ENCODE results near the gene PDS5B. TPM values are rescaled to one million over a fixed set of nuclear protein-coding genes. Genes with fewer than 3 reads are reported as not detected.

The PDS5B gene
- total and polyA plus RNA-seq, 10 of the 15 experiments (the other 5 are each of a cell fraction or from before 2014, with no cell fraction given) = 15.4 to 55.3 (median 30.7) TPM

GRCh38 chr13:32674503-32674902, 88.3 kb downstream of the PDS5B start:
- H3K9ac ChIP-seq (ENCODE audit: control insufficient read depth, insufficient read depth, low read length) = no peak overlapping the region
- WGBS (ENCODE audit: insufficient coverage, insufficient replicate concordance, low lambda C conversion rate, missing lambda C conversion rate) = 100% methylated on average over 2 of the region's 2 CpGs
- no peak overlapping the region for H3K27ac ChIP-seq (ENCODE audit: control insufficient read depth, insufficient read depth)
- ChIA-PET SMC1A (ENCODE audit: uncharacterized antibody, unreplicated experiment) (interaction anchor here (0.6 to 1.3 kb wide), 2 partner anchors 10 to 90 kb away, joined by 3 read pairs; no protein-coding TSS in a partner anchor), CTCF (interaction anchor here (0.6 to 1.8 kb wide), 3 partner anchors 10 to 24 kb away, joined by 3 to 9 read pairs (median 3); no protein-coding TSS in a partner anchor), POLR2A (no interaction called here), RAD21 (ENCODE audit: unreplicated experiment) (interaction anchor here (1.0 kb wide), 1 partner anchor 62 kb away, joined by 3 read pairs; no protein-coding TSS in a partner anchor)
- no peaks in the 10 kb centered on the region for H3K27me3 ChIP-seq (replicated peaks in 1 of 2; ENCODE audit: control insufficient read depth in 2 of 2, insufficient read depth in 2 of 2, low read length in 1 of 2)
- H4K20me1 ChIP-seq (ENCODE audit: control insufficient read depth, insufficient read depth) = no peaks in the 10 kb centered on the region
- no TSS peak for BruUV-seq (replicated peaks)
- H3K79me2 ChIP-seq (ENCODE audit: control insufficient read depth, insufficient read depth, low read length) = no peaks in the 10 kb centered on the region
- no peaks in the 10 kb centered on the region for H3K9me3 ChIP-seq (replicated peaks; ENCODE audit: control insufficient read depth, insufficient read depth, low read length)
- H3K4me2 ChIP-seq (ENCODE audit: control insufficient read depth, insufficient read depth) = no peak overlapping the region
- no peak for TF ChIP-seq USF2 (IDR thresholded peaks at IDR 0.05; ENCODE audit: borderline replicate concordance, low read depth, low read length)
- TF ChIP-seq BMI1 (IDR thresholded peaks at IDR 0.05; ENCODE audit: borderline replicate concordance) = no peak
- no peak for TF ChIP-seq NFXL1 (IDR thresholded peaks at IDR 0.05; ENCODE audit: borderline replicate concordance)
- TF ChIP-seq ZNF384 (IDR thresholded peaks at IDR 0.05; ENCODE audit: borderline replicate concordance, low read depth, low read length) = no peak
- H3K4me1 ChIP-seq (ENCODE audit: control insufficient read depth, insufficient read depth, low read length) = no peaks in the 10 kb centered on the region
- FAIRE-seq (no peak), ATAC-seq (no peak), DNase-seq (ENCODE audit: low read depth, low spot score) (no peak)
- H3K36me3 ChIP-seq (ENCODE audit: control insufficient read depth in 2 of 2, insufficient read depth in 2 of 2, low read length in 1 of 2) = peaks cover 0 to 13% of the 10 kb centered on the region in 2 experiments; a peak in 3 of 4 replicates
- no peak overlapping the region for H3K4me3 ChIP-seq
- intact Hi-C loops (cut with micrococcal nuclease; ENCODE audit: unreplicated experiment) = no loop called here
- in situ Hi-C loops (cut with MboI) = no loop called here
- no peak overlapping the region for H2AFZ ChIP-seq (ENCODE audit: control insufficient read depth, low read depth, low read length)

GRCh38 chr13:32676242-32676641, 90.0 kb downstream of the PDS5B start:
- no peak overlapping the region for H3K4me3 ChIP-seq
- no peak for TF ChIP-seq STAT3 (IDR thresholded peaks at IDR 0.05; ENCODE audit: low read depth, low read length)
- H3K27ac ChIP-seq (ENCODE audit: control insufficient read depth, insufficient read depth) = no peak overlapping the region
- intact Hi-C loops (cut with micrococcal nuclease; ENCODE audit: unreplicated experiment) (no loop called here), in situ Hi-C loops (cut with MboI) (no loop called here)
- ChIA-PET RAD21 (ENCODE audit: unreplicated experiment) (interaction anchor here (0.7 kb wide), 1 partner anchor 280 kb away, joined by 4 read pairs; no protein-coding TSS in a partner anchor), CTCF (interaction anchor here (0.6 to 1.8 kb wide), 4 partner anchors 9 to 37 kb away, joined by 3 to 9 read pairs (median 3); no protein-coding TSS in a partner anchor), SMC1A (ENCODE audit: uncharacterized antibody, unreplicated experiment) (no interaction called here), POLR2A (no interaction called here)
- H3K79me2 ChIP-seq (ENCODE audit: control insufficient read depth, insufficient read depth, low read length) = no peaks in the 10 kb centered on the region
- ATAC-seq = no peak
- no peak for FAIRE-seq
- H3K27me3 ChIP-seq (replicated peaks in 1 of 2; ENCODE audit: control insufficient read depth in 2 of 2, insufficient read depth in 2 of 2, low read length in 1 of 2) = no peaks in the 10 kb centered on the region
- no peaks in the 10 kb centered on the region for H4K20me1 ChIP-seq (ENCODE audit: control insufficient read depth, insufficient read depth)
- H3K9me3 ChIP-seq (replicated peaks; ENCODE audit: control insufficient read depth, insufficient read depth, low read length) = no peaks in the 10 kb centered on the region; the same call in 2 of the 3 replicates
- H3K9ac ChIP-seq (ENCODE audit: control insufficient read depth, insufficient read depth, low read length) = no peak overlapping the region
- DNase-seq (ENCODE audit: low read depth, low spot score) = no peak
- no peak overlapping the region for H2AFZ ChIP-seq (ENCODE audit: control insufficient read depth, low read depth, low read length)
- BruUV-seq (replicated peaks) = no TSS peak
- H3K4me1 ChIP-seq (ENCODE audit: control insufficient read depth, insufficient read depth, low read length) = no peaks in the 10 kb centered on the region
- 96% methylated on average over 4 of the region's 4 CpGs for WGBS (ENCODE audit: insufficient coverage, insufficient replicate concordance, low lambda C conversion rate, missing lambda C conversion rate)
- no peak overlapping the region for H3K4me2 ChIP-seq (ENCODE audit: control insufficient read depth, insufficient read depth)
- H3K36me3 ChIP-seq (ENCODE audit: control insufficient read depth in 2 of 2, insufficient read depth in 2 of 2, low read length in 1 of 2) = peaks cover 0 to 16% of the 10 kb centered on the region in 2 experiments; a peak in 3 of 4 replicates

All from GM12878 (cell line).